PC-9 (cell line): ENCODE data around the gene SMAD6.

Experiments used
- CTCF ChIP-seq: fragments of 200-600 bp; sonication (generic); conservative IDR thresholded peaks from 2 replicates; pipeline ENCODE4 v1.6.1; 2017; ENCODE audit warnings: mixed run types, antibody characterized with exemption, mild to moderate bottlenecking, moderate library complexity
- EZH2 ChIP-seq: fragments of 200-600 bp; sonication (generic); IDR thresholded peaks from 2 replicates; pipeline ENCODE4 v1.8.0; 2017; ENCODE audit warnings: antibody characterized with exemption, low read depth

GRCh38 chr15:66723826-66724731 is 22.0 kb downstream of the SMAD6 start:
- TF ChIP-seq CTCF (no peak), EZH2 (no peak)
